Loucy (cell line): ENCODE data around the gene RAB33A.

ENCODE experiments used
- H2AFZ ChIP-seq: fragments of 200-600 bp; sonication (generic); 2 replicates; pipeline ENCODE4 v1.6.0; 2016; ENCODE audit warnings: antibody characterized with exemption, mild to moderate bottlenecking, low read length, moderate library complexity
- H3F3A ChIP-seq: fragments of 200-600 bp; 2 replicates; pipeline ENCODE4 v1.6.0; 2016; ENCODE audit warnings: antibody characterized with exemption, low read depth, mild to moderate bottlenecking
- H3K27me3 ChIP-seq: fragments of 200-600 bp; sonication (generic); 2 replicates; pipeline ENCODE4 v1.6.1; 2014; ENCODE audit warnings: low read length, mild to moderate bottlenecking; ENCODE audit not compliant: insufficient read depth, poor library complexity, severe bottlenecking
- H3K36me3 ChIP-seq: fragments of 200-600 bp; sonication (generic); 2 replicates; pipeline ENCODE4 v1.6.1; 2016; ENCODE audit warnings: low read length; ENCODE audit not compliant: insufficient read depth
- H3K4me1 ChIP-seq: fragments of 200-600 bp; sonication (generic); 2 replicates; pipeline ENCODE4 v1.5.1; 2014; ENCODE audit warnings: low read length, mild to moderate bottlenecking; ENCODE audit not compliant: insufficient read depth, poor library complexity, severe bottlenecking
- H3K4me2 ChIP-seq: fragments of 200-600 bp; sonication (generic); 2 replicates; pipeline ENCODE4 v1.6.0; 2014; ENCODE audit warnings: antibody characterized with exemption, low read length, low read depth, mild to moderate bottlenecking; ENCODE audit not compliant: poor library complexity, severe bottlenecking
- H3K4me3 ChIP-seq: fragments of 200-600 bp; sonication (generic); 2 replicates; pipeline ENCODE4 v1.5.1; 2014; ENCODE audit warnings: low read length, mild to moderate bottlenecking, mixed read lengths; ENCODE audit not compliant: poor library complexity, severe bottlenecking
- H3K79me2 ChIP-seq: fragments of 200-600 bp; sonication (generic); 2 replicates; pipeline ENCODE4 v1.6.1; 2014; ENCODE audit warnings: low read length; ENCODE audit not compliant: insufficient read depth
- H3K9ac ChIP-seq: fragments of 200-600 bp; sonication (generic); 2 replicates; pipeline ENCODE4 v1.6.0; 2014; ENCODE audit warnings: mild to moderate bottlenecking, low read depth, low read length, moderate library complexity; ENCODE audit not compliant: poor library complexity, severe bottlenecking
- H3K9me2 ChIP-seq: fragments of 200-600 bp; sonication (generic); replicated peaks from 2 replicates; pipeline ENCODE4 v1.6.1; 2016; ENCODE audit warnings: low read depth, low read length, mixed read lengths
- H3K9me3 ChIP-seq: fragments of 200-600 bp; sonication (generic); 2 replicates; pipeline ENCODE4 v1.6.1; 2014; ENCODE audit warnings: mild to moderate bottlenecking, antibody characterized with exemption, low read length, low read depth; ENCODE audit not compliant: insufficient read depth
- H4K20me1 ChIP-seq: fragments of 200-600 bp; sonication (generic); 2 replicates; pipeline ENCODE4 v1.6.0; 2014; ENCODE audit warnings: antibody characterized with exemption, low read length, mild to moderate bottlenecking; ENCODE audit not compliant: insufficient read depth, poor library complexity, severe bottlenecking
- EZH2phosphoT487 ChIP-seq: fragments of 200-600 bp; IDR thresholded peaks from 2 replicates; pipeline ENCODE4 v1.6.1; 2018; ENCODE audit warnings: antibody characterized with exemption, mild to moderate bottlenecking, moderate library complexity, borderline replicate concordance
- TF ChIP-seq, protein P1 (sequence below): fragments of 200-600 bp; sonication (generic); conservative IDR thresholded peaks from 2 replicates; pipeline ENCODE4 v1.5.1; 2014; ENCODE audit warnings: mild to moderate bottlenecking, antibody characterized with exemption, low read length

The RAB33A gene

GRCh38 chrX:130130990-130131389, 40.8 kb upstream of the RAB33A start:
- H3K9ac ChIP-seq, result no peak overlapping the region
- no peaks in the 10 kb centered on the region for H3K79me2 ChIP-seq
- H3K36me3 ChIP-seq, result peaks cover 33% of the 10 kb centered on the region; the same call in 1 of the 2 replicates
- H4K20me1 ChIP-seq, result no peaks in the 10 kb centered on the region
- H3K4me1 ChIP-seq, result no peaks in the 10 kb centered on the region
- no peaks in the 10 kb centered on the region for H3K27me3 ChIP-seq
- H3F3A ChIP-seq, result no peaks in the 10 kb centered on the region
- no peak overlapping the region for H2AFZ ChIP-seq
- H3K4me3 ChIP-seq, result no peak overlapping the region
- H3K4me2 ChIP-seq, result no peak overlapping the region
- no peaks in the 10 kb centered on the region for H3K9me3 ChIP-seq
- no peaks in the 10 kb centered on the region for H3K9me2 ChIP-seq
- no peak for TF ChIP-seq EZH2phosphoT487
- TF ChIP-seq, protein P1, sequence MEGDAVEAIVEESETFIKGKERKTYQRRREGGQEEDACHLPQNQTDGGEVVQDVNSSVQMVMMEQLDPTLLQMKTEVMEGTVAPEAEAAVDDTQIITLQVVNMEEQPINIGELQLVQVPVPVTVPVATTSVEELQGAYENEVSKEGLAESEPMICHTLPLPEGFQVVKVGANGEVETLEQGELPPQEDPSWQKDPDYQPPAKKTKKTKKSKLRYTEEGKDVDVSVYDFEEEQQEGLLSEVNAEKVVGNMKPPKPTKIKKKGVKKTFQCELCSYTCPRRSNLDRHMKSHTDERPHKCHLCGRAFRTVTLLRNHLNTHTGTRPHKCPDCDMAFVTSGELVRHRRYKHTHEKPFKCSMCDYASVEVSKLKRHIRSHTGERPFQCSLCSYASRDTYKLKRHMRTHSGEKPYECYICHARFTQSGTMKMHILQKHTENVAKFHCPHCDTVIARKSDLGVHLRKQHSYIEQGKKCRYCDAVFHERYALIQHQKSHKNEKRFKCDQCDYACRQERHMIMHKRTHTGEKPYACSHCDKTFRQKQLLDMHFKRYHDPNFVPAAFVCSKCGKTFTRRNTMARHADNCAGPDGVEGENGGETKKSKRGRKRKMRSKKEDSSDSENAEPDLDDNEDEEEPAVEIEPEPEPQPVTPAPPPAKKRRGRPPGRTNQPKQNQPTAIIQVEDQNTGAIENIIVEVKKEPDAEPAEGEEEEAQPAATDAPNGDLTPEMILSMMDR, result no peak

GRCh38 chrX:130136496-130136895, 35.3 kb upstream of the RAB33A start:
- Histone ChIP-seq H3K4me2 (no peak overlapping the region), H3K79me2 (no peaks in the 10 kb centered on the region), H3K27me3 (no peaks in the 10 kb centered on the region), H3K9me3 (no peaks in the 10 kb centered on the region), H2AFZ (no peak overlapping the region), H3K4me3 (no peak overlapping the region), H3K4me1 (no peaks in the 10 kb centered on the region), H3K36me3 (peaks cover 44% of the 10 kb centered on the region; the same call in 1 of the 2 replicates), H3K9ac (no peak overlapping the region), H3K9me2 (no peaks in the 10 kb centered on the region), H4K20me1 (no peaks in the 10 kb centered on the region), H3F3A (no peaks in the 10 kb centered on the region)
- TF ChIP-seq, protein P1, result no peak
- no peak for TF ChIP-seq EZH2phosphoT487

DNA sequence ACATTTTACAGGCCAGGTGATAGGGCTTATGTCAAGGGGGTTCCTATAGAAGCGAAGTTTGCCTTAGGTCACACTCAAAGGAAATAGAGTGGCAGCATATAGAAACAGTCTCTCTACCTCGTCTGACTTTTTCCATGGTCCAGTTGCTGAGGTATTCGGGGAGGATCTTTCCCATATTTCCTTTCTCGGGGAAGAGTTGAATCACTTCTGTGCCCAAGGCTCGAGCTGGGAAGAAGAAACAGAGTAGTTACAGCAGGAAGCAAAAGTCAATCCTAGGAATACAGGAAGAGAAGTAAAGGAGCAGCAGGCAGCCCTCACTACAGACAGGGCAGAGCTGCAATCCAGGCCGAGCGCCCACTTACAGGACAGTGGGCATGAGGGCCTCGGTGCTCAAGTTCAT, 34.8 kb upstream of the RAB33A start:
- TF ChIP-seq EZH2phosphoT487, result no peak
- TF ChIP-seq, protein P1, result no peak
- no peak overlapping the region for H3K9ac ChIP-seq
- H3K4me2 ChIP-seq, result no peak overlapping the region
- no peak overlapping the region for H2AFZ ChIP-seq
- H3K27me3 ChIP-seq, result no peaks in the 10 kb centered on the region
- H4K20me1 ChIP-seq, result no peaks in the 10 kb centered on the region
- H3K79me2 ChIP-seq, result no peaks in the 10 kb centered on the region
- H3K9me2 ChIP-seq, result no peaks in the 10 kb centered on the region
- H3F3A ChIP-seq, result no peaks in the 10 kb centered on the region
- H3K4me1 ChIP-seq, result no peaks in the 10 kb centered on the region
- peaks cover 43% of the 10 kb centered on the region; the same call in 1 of the 2 replicates for H3K36me3 ChIP-seq
- no peak overlapping the region for H3K4me3 ChIP-seq
- H3K9me3 ChIP-seq, result no peaks in the 10 kb centered on the region
